ENCODE results near the gene NSL1. TPM values are rescaled to one million over a fixed set of nuclear protein-coding genes. Genes with fewer than 3 reads are reported as not detected.

NSL1 gene
- total RNA-seq, 4 donors from 2014 or later: 20.1 to 36.4 (median 31.1) TPM

DNA sequence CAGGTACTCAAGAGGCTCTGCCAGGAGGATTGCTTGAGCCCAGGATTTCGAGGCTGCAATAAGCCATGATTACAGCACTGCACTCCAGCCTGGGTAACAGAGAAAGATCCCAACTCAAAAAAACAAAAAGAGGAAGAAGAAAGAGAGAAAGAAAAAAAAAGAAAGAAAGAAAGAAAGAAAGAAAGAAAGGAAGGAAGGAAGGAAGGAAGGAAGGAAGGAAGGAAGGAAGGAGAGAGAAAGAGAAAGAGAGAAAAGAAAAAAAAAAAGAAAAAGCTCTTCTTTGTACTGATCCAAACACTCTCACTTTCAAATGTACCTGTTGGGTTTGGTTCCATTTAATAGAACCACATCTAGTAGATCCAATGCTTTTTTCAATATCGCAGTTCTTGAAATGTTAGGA is 103.8 kb downstream of the NSL1 start:
- ATAC-seq: no peak

DNA sequence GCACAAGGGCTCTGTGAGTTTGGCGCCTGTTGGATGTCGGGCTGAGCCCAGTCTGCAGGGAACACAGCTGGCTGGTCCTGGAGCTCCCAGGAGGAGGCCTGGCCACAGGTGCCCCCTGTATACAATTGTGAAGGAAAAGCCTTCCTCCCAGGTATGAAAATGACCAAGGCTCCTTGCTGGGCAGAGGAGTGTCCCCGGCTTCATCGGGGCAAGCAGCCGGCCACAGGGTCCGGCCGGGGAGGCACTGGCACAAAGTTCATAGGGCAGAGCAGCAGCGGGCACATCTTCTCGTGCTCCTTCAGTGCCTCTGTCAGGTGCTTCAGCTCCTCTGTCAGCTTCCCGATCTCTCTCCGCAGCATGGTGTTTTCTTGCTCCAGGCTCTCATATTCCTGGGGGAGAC is 105.0 kb downstream of the NSL1 start:
- ATAC-seq: no peak
- H3K36me3 ChIP-seq: no peaks in the 10 kb centered on the region
- H3K4me3 ChIP-seq: no peak overlapping the region

More for the DNA sequence above, 103.8 kb downstream of the NSL1 start:
- H3K4me1 ChIP-seq: no peaks in the 10 kb centered on the region
- WGBS, 2 donors (ENCODE audit: low coverage in 1 of 2): 78 to 87% methylated on average over 1 to 2 of the region's 2 CpGs
- peaks cover 6% of the 10 kb centered on the region for H3K27me3 ChIP-seq
- no peaks in the 10 kb centered on the region for H3K9me3 ChIP-seq
- H3K36me3 ChIP-seq: no peaks in the 10 kb centered on the region
- H3K4me3 ChIP-seq: no peak overlapping the region
- TF ChIP-seq POLR2AphosphoS5 (IDR thresholded peaks at IDR 0.05): no peak
- no peak for TF ChIP-seq POLR2A (IDR thresholded peaks at IDR 0.05)
- TF ChIP-seq EP300 (IDR thresholded peaks at IDR 0.05): no peak
- TF ChIP-seq, protein P1, sequence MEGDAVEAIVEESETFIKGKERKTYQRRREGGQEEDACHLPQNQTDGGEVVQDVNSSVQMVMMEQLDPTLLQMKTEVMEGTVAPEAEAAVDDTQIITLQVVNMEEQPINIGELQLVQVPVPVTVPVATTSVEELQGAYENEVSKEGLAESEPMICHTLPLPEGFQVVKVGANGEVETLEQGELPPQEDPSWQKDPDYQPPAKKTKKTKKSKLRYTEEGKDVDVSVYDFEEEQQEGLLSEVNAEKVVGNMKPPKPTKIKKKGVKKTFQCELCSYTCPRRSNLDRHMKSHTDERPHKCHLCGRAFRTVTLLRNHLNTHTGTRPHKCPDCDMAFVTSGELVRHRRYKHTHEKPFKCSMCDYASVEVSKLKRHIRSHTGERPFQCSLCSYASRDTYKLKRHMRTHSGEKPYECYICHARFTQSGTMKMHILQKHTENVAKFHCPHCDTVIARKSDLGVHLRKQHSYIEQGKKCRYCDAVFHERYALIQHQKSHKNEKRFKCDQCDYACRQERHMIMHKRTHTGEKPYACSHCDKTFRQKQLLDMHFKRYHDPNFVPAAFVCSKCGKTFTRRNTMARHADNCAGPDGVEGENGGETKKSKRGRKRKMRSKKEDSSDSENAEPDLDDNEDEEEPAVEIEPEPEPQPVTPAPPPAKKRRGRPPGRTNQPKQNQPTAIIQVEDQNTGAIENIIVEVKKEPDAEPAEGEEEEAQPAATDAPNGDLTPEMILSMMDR (IDR thresholded peaks at IDR 0.05): no peak
- no peak overlapping the region for H3K27ac ChIP-seq

DNA sequence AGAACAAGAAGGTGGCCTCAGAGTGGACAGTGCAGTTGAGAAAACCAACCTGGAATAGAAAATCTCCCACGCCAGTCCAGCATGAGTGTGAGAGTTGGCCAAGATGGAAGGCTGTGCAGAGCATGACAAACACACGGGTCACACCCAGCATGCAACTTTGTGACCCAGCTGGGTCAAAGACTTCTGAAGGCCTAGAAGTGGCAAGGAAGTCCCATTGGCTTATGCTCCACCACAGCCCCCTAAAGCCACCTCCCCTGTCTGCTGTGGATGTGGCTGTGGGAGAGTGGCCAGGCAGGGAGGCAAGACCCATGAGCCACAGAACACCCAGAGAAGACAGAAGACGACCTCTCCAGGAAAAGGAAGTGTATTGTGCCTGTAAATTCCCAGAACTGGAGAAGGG is 105.5 kb downstream of the NSL1 start:
- no peaks in the 10 kb centered on the region for H3K27me3 ChIP-seq
- no peak overlapping the region for H3K27ac ChIP-seq
- ATAC-seq: no peak
- H3K9me3 ChIP-seq: no peaks in the 10 kb centered on the region
- no peak overlapping the region for H3K4me3 ChIP-seq
- TF ChIP-seq, protein P1 (IDR thresholded peaks at IDR 0.05): no peak
- TF ChIP-seq EP300 (IDR thresholded peaks at IDR 0.05): no peak
- TF ChIP-seq POLR2AphosphoS5 (IDR thresholded peaks at IDR 0.05): no peak
- no peak for TF ChIP-seq POLR2A (IDR thresholded peaks at IDR 0.05)
- H3K36me3 ChIP-seq: no peaks in the 10 kb centered on the region
- 100% methylated on average over 2 of the region's 3 CpGs for WGBS, 2 donors (ENCODE audit: low coverage in 1 of 2)
- no peaks in the 10 kb centered on the region for H3K4me1 ChIP-seq

More for the DNA sequence above, 105.0 kb downstream of the NSL1 start:
- H3K9me3 ChIP-seq: no peaks in the 10 kb centered on the region
- H3K4me1 ChIP-seq: no peaks in the 10 kb centered on the region
- 91% methylated on average over 6 of the region's 11 CpGs; no CpG with 5 or more reads in 1 of the 2 donors for WGBS, 2 donors (ENCODE audit: low coverage in 1 of 2)
- H3K27ac ChIP-seq: no peak overlapping the region
- no peak for TF ChIP-seq POLR2A (IDR thresholded peaks at IDR 0.05)
- TF ChIP-seq EP300 (IDR thresholded peaks at IDR 0.05): no peak
- TF ChIP-seq POLR2AphosphoS5 (IDR thresholded peaks at IDR 0.05): no peak
- TF ChIP-seq, protein P1 (IDR thresholded peaks at IDR 0.05): no peak
- no peaks in the 10 kb centered on the region for H3K27me3 ChIP-seq

DNA sequence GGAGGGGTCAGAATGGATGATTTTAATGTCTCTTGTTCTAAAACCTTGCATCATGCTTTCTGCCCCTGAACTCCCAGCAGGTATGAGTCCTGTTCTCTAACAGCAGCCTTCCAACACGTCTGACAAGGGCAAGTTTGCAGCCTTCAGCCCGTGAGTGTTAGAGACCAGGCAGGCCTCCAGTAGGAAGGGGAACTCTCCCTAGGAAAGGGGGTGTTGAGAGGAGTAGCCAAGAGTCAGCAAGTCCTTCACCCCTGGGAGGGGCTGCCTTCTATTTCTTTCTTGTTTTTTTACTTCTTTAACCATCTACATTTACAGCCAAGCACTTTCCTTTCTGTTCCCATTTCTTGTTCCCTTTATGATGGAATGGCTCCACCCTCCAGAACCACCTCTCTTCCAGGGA is 106.1 kb downstream of the NSL1 start:
- Histone ChIP-seq H3K27ac (no peak overlapping the region), H3K4me1 (no peaks in the 10 kb centered on the region), H3K9me3 (no peaks in the 10 kb centered on the region), H3K4me3 (no peak overlapping the region), H3K27me3 (no peaks in the 10 kb centered on the region), H3K36me3 (no peaks in the 10 kb centered on the region)
- no peak for ATAC-seq
- TF ChIP-seq POLR2A (IDR thresholded peaks at IDR 0.05) (no peak), POLR2AphosphoS5 (IDR thresholded peaks at IDR 0.05) (no peak), EP300 (IDR thresholded peaks at IDR 0.05) (no peak)
- TF ChIP-seq, protein P1 (IDR thresholded peaks at IDR 0.05): no peak
- WGBS, 2 donors (ENCODE audit: low coverage in 1 of 2): 20% methylated on average over 2 of the region's 2 CpGs; no CpG with 5 or more reads in 1 of the 2 donors

DNA sequence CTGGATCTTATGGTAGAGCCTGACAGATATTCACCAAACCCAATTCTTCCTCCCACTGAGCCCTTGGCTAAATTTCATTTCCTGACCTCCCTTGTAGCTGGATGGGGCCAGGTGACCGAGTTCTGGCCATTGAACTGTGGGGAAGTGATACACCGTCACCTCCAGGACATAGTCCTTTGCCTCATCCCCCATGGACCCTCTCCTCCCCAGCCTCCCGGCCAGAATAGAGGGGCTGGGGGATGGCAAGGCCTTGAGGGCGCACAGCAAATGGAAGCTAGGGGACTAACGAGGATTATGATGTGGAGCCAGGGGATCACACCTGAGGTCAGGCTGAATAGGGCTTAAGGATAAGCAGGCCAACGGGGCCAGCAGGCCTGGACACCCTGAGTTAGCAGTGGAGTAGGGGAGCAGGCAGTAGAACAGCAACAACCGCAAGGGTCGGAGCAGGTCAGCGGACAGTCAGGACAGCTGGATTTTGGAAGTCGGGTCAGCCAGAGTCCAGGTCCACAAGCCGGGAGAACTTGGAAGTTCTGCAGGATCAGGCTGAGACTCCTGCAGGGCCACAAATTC is 107.0 kb downstream of the NSL1 start:
- H3K27me3 ChIP-seq: no peaks in the 10 kb centered on the region
- no peak overlapping the region for H3K27ac ChIP-seq
- no peak for ATAC-seq
- 94% methylated on average over 10 of the region's 11 CpGs for WGBS, 2 donors (ENCODE audit: low coverage in 1 of 2)
- H3K4me3 ChIP-seq: no peak overlapping the region
- no peaks in the 10 kb centered on the region for H3K9me3 ChIP-seq
- H3K4me1 ChIP-seq: no peaks in the 10 kb centered on the region
- TF ChIP-seq EP300 (IDR thresholded peaks at IDR 0.05) (no peak), POLR2A (IDR thresholded peaks at IDR 0.05) (no peak), POLR2AphosphoS5 (IDR thresholded peaks at IDR 0.05) (no peak)
- TF ChIP-seq, protein P1 (IDR thresholded peaks at IDR 0.05): no peak
- H3K36me3 ChIP-seq: no peaks in the 10 kb centered on the region
